ENCODE measurements around the gene NPHS1. TPM values are rescaled to one million over a fixed set of nuclear protein-coding genes. Genes with fewer than 3 reads are reported as not detected.

NPHS1 gene
- total and polyA plus RNA-seq, 12 donors, result 0.07 to 0.12 TPM; not detected in 10

- Histone ChIP-seq H3K27ac (no peak overlapping the region), H3K27me3 (peaks cover 0 to 11% (median 0%) of the 10 kb centered on the region in 7 donors), H3K4me3 (no peak overlapping the region), H3K4me1 (peaks cover 0 to 9% (median 5%) of the 10 kb centered on the region in 9 donors), H3K9me3 (no peaks in the 10 kb centered on the region), H3K36me3 (peaks cover 0 to 3% (median 0%) of the 10 kb centered on the region in 9 donors)
- intact Hi-C loops (cut with DNase I), result loop anchor here in 7 of 10 donors (2.0 to 5.0 kb wide), 2 partner anchors 51 to 52 kb away; no protein-coding TSS in a partner anchor
- DNase-seq, result peak; percentile 91 to 93
- peak; percentile 88 to 99 (median 96) for ATAC-seq
- 1 to 3% methylated on average over 28 of the region's 28 CpGs for WGBS, 2 donors
- no peak for TF ChIP-seq CTCF (IDR thresholded peaks at IDR 0.05)
Measured at GRCh38 chr19:35879770-35880317, 27.5 kb upstream of the NPHS1 start.

- H3K9me3 ChIP-seq, result no peaks in the 10 kb centered on the region
- peaks cover 0 to 3% (median 0%) of the 10 kb centered on the region in 9 donors for H3K36me3 ChIP-seq
- intact Hi-C loops (cut with DNase I), result no loop called here
- no peak for DNase-seq
- TF ChIP-seq CTCF (IDR thresholded peaks at IDR 0.05), result no peak
- H3K4me3 ChIP-seq, result no peak overlapping the region
- peak in 1 of 8 donors; percentile 7 for ATAC-seq
- WGBS, 2 donors, result 36 to 46% methylated on average over 23 of the region's 23 CpGs
- no peak overlapping the region for H3K27ac ChIP-seq
- H3K27me3 ChIP-seq, result peaks cover 0 to 11% (median 0%) of the 10 kb centered on the region in 7 donors
- H3K4me1 ChIP-seq, result peaks cover 0 to 9% (median 5%) of the 10 kb centered on the region in 9 donors
Measured at GRCh38 chr19:35879068-35879467, 26.8 kb upstream of the NPHS1 start.

- Histone ChIP-seq H3K27me3 (peaks cover 0 to 28% (median 12%) of the 10 kb centered on the region in 7 donors), H3K9me3 (no peaks in the 10 kb centered on the region), H3K27ac (no peak overlapping the region), H3K36me3 (peaks cover 0 to 3% (median 0%) of the 10 kb centered on the region in 9 donors), H3K4me3 (no peak overlapping the region), H3K4me1 (peaks cover 3 to 13% (median 10%) of the 10 kb centered on the region in 9 donors)
- DNase-seq (no peak), ATAC-seq (no peak)
- intact Hi-C loops (cut with DNase I), result no loop called here
- no peak for TF ChIP-seq CTCF (IDR thresholded peaks at IDR 0.05)
- 92% methylated on average over 32 of the region's 32 CpGs for WGBS, 2 donors
Measured at GRCh38 chr19:35874392-35874930, 22.2 kb upstream of the NPHS1 start.

GRCh38 chr19:35872180-35872579 lies 19.9 kb upstream of the NPHS1 start:
- no peak overlapping the region for H3K4me3 ChIP-seq
- H3K36me3 ChIP-seq, result peaks cover 0 to 3% (median 0%) of the 10 kb centered on the region in 9 donors
- no peak overlapping the region for H3K27ac ChIP-seq
- DNase-seq, result no peak
- H3K4me1 ChIP-seq, result peaks cover 6 to 23% (median 20%) of the 10 kb centered on the region in 9 donors
- intact Hi-C loops (cut with DNase I), result no loop called here
- H3K27me3 ChIP-seq, result peaks cover 0 to 39% (median 14%) of the 10 kb centered on the region in 7 donors
- no peaks in the 10 kb centered on the region for H3K9me3 ChIP-seq
- 79 to 84% methylated on average over 5 of the region's 5 CpGs for WGBS, 2 donors
- no peak for TF ChIP-seq CTCF (IDR thresholded peaks at IDR 0.05)
- ATAC-seq, result no peak

All from heart right ventricle (tissue), 16 donors.